H9 (cell line): ENCODE measurements around the gene IQCB1. TPM values are rescaled to one million over a fixed set of nuclear protein-coding genes. Genes with fewer than 3 reads are reported as not detected.

Experiments used
- DNase-seq: peaks from one replicate; pipeline ENCODE4 v3.0.0-alpha.2; 2017
- H2AFZ ChIP-seq: one replicate; pipeline ENCODE4 v1.6.1; 2013; ENCODE audit warnings: mild to moderate bottlenecking, low read length, control low read depth, moderate library complexity
- H2AK5ac ChIP-seq: 2 replicates; pipeline ENCODE4 v1.6.1; 2013; ENCODE audit warnings: low read length, control low read depth, mixed read lengths; ENCODE audit not compliant: insufficient read length
- H2BK120ac ChIP-seq: one replicate; pipeline ENCODE4 v1.6.1; 2013; ENCODE audit warnings: low read depth, mild to moderate bottlenecking, low read length, control low read depth, inconsistent platforms; ENCODE audit not compliant: poor library complexity, severe bottlenecking
- H2BK12ac ChIP-seq: 2 replicates; pipeline ENCODE4 v1.6.1; 2013; ENCODE audit warnings: low read length, control low read depth, mixed read lengths, low read depth; ENCODE audit not compliant: insufficient read length
- H2BK15ac ChIP-seq: 2 replicates; pipeline ENCODE4 v1.6.1; 2013; ENCODE audit warnings: low read depth, low read length, control low read depth
- H2BK20ac ChIP-seq: one replicate; pipeline ENCODE4 v1.6.1; 2013; ENCODE audit warnings: low read depth, mild to moderate bottlenecking, low read length, control low read depth, inconsistent platforms; ENCODE audit not compliant: poor library complexity, severe bottlenecking
- H2BK5ac ChIP-seq: 2 replicates; pipeline ENCODE4 v1.6.1; 2013; ENCODE audit warnings: low read length, control low read depth, mixed read lengths; ENCODE audit not compliant: insufficient read length
- H3K14ac ChIP-seq: 2 replicates; pipeline ENCODE4 v1.6.1; 2013; ENCODE audit warnings: low read length, control low read depth; ENCODE audit not compliant: insufficient read depth
- H3K18ac ChIP-seq: 2 replicates; pipeline ENCODE4 v1.6.1; 2013; ENCODE audit warnings: low read depth, mild to moderate bottlenecking, mixed read lengths, low read length, control low read depth; ENCODE audit not compliant: insufficient read length
- H3K23ac ChIP-seq: 2 replicates; pipeline ENCODE4 v1.6.1; 2013; ENCODE audit warnings: low read length, control low read depth, mixed read lengths, low read depth; ENCODE audit not compliant: insufficient read length
- H3K23me2 ChIP-seq: 2 replicates; pipeline ENCODE4 v1.6.1; 2013; ENCODE audit warnings: low read depth, mild to moderate bottlenecking, mixed read lengths, low read length, control low read depth; ENCODE audit not compliant: insufficient read length, poor library complexity, severe bottlenecking
- H3K27ac ChIP-seq: 2 replicates; pipeline ENCODE4 v1.5.1; 2013; ENCODE audit warnings: low read length, control low read depth, mixed read lengths, low read depth; ENCODE audit not compliant: insufficient read length
- H3K27me3 ChIP-seq: 2 replicates; pipeline ENCODE4 v1.6.1; 2013; ENCODE audit warnings: low read length, control low read depth, inconsistent platforms; ENCODE audit not compliant: insufficient read depth
- H3K4ac ChIP-seq: 2 replicates; pipeline ENCODE4 v1.6.1; 2013; ENCODE audit warnings: low read depth, mild to moderate bottlenecking, control low read depth, inconsistent platforms, low read length, moderate library complexity
- H3K4me1 ChIP-seq: 2 replicates; pipeline ENCODE4 v1.6.1; 2013; ENCODE audit warnings: low read length, control low read depth, inconsistent platforms; ENCODE audit not compliant: insufficient read depth
- H3K4me2 ChIP-seq: 2 replicates; pipeline ENCODE4 v1.6.1; 2013; ENCODE audit warnings: low read length, control low read depth, mixed read lengths; ENCODE audit not compliant: insufficient read length, insufficient read depth
- H3K56ac ChIP-seq: 2 replicates; pipeline ENCODE4 v1.6.1; 2013; ENCODE audit warnings: low read depth, mild to moderate bottlenecking, mixed read lengths, low read length, control low read depth; ENCODE audit not compliant: insufficient read length
- H3K79me1 ChIP-seq: 2 replicates; pipeline ENCODE4 v1.6.1; 2013; ENCODE audit warnings: low read depth, mild to moderate bottlenecking, moderate library complexity, low read length, control low read depth, inconsistent platforms; ENCODE audit not compliant: insufficient read depth, poor library complexity, severe bottlenecking
- H3K79me2 ChIP-seq: 2 replicates; pipeline ENCODE4 v1.6.1; 2013; ENCODE audit warnings: low read length, control low read depth, inconsistent platforms; ENCODE audit not compliant: insufficient read depth
- H3K9ac ChIP-seq: 2 replicates; pipeline ENCODE4 v1.6.1; 2013; ENCODE audit warnings: low read length, control low read depth, mixed read lengths; ENCODE audit not compliant: insufficient read length; ENCODE audit errors: extremely low read depth
- H3K9me3 ChIP-seq: one replicate; pipeline ENCODE4 v1.6.1; 2013; ENCODE audit warnings: low read depth, low read length, inconsistent platforms; ENCODE audit not compliant: control insufficient read depth
- H3T11ph ChIP-seq: one replicate; pipeline ENCODE4 v1.6.1; 2013; ENCODE audit warnings: mild to moderate bottlenecking, low read length, control low read depth, inconsistent platforms
- H4K20me1 ChIP-seq: one replicate; pipeline ENCODE4 v1.6.1; 2013; ENCODE audit not compliant: control insufficient read depth, insufficient read length, insufficient read depth
- H4K5ac ChIP-seq: 2 replicates; pipeline ENCODE4 v1.6.1; 2013; ENCODE audit warnings: low read depth, mild to moderate bottlenecking, mixed read lengths, low read length, control low read depth; ENCODE audit not compliant: insufficient read length
- H4K8ac ChIP-seq: replicated peaks from 2 replicates; pipeline ENCODE4 v1.6.1; 2013; ENCODE audit warnings: low read length, control low read depth, mixed read lengths, low read depth; ENCODE audit not compliant: insufficient read length
- H4K91ac ChIP-seq: 2 replicates; pipeline ENCODE4 v1.6.1; 2013; ENCODE audit warnings: low read depth, mild to moderate bottlenecking, moderate library complexity, mixed read lengths, low read length, control low read depth; ENCODE audit not compliant: insufficient read length
- H3K27ac Mint-ChIP-seq, 3 experiments: 2 replicates in 2 of 3; 3 replicates in 1 of 3; pipeline ENCODE4 v1.8.0; 2020 to 2021; ENCODE audit warnings: mixed read lengths in 3 of 3, mild to moderate bottlenecking in 1 of 3, moderate library complexity in 1 of 3
- H3K27me3 Mint-ChIP-seq: 2 replicates; pipeline ENCODE4 v1.8.0; 2021; ENCODE audit warnings: low read depth, mild to moderate bottlenecking, moderate library complexity, mixed read lengths
- H3K36me3 Mint-ChIP-seq, 3 experiments: 2 replicates in 2 of 3; 3 replicates in 1 of 3; pipeline ENCODE4 v1.8.0; 2020 to 2021; ENCODE audit warnings: low read depth in 3 of 3, mixed read lengths in 3 of 3; ENCODE audit not compliant: insufficient read depth in 1 of 3
- H3K4me1 Mint-ChIP-seq, 2 experiments: 2 replicates each; pipeline ENCODE4 v1.8.0; 2020; ENCODE audit warnings: mixed read lengths in 2 of 2
- H3K4me3 Mint-ChIP-seq, 2 experiments: 2 replicates in 1 of 2; 3 replicates in 1 of 2; pipeline ENCODE4 v1.8.0; 2020 to 2021; ENCODE audit warnings: mild to moderate bottlenecking in 2 of 2, mixed read lengths in 2 of 2, moderate library complexity in 1 of 2
- H3K9me3 Mint-ChIP-seq, 2 experiments: 2 replicates in 1 of 2; 3 replicates in 1 of 2; pipeline ENCODE4 v1.8.0; 2020; ENCODE audit warnings: mild to moderate bottlenecking in 2 of 2, mixed read lengths in 2 of 2, moderate library complexity in 1 of 2
- WGBS: extraction: QIAGEN DNeasy Blood & Tissue Kit; methylation state at CpG from one replicate; pipeline ENCODE4 v1.1.7; 2013; ENCODE audit warnings: missing lambda C conversion rate, low lambda C conversion rate, mixed read lengths; ENCODE audit not compliant: insufficient read length; ENCODE audit errors: extremely low coverage; 5-methylcytosine and 5-hydroxymethylcytosine counted together
- total RNA-seq: library from RNA; stranded (reverse); gene quantifications from 2 replicates; pipeline ENCODE4 v1.2.1, GENCODE V29; 2021
- TF ChIP-seq, protein P1 (sequence below): fragments of 200-600 bp; sonication (generic); conservative IDR thresholded peaks from 3 replicates; pipeline ENCODE4 v1.8.0; 2021; ENCODE audit warnings: antibody characterized with exemption, mild to moderate bottlenecking

Gene IQCB1
- total RNA-seq, 1 experiment from 2014 or later = 35.8 TPM

DNA sequence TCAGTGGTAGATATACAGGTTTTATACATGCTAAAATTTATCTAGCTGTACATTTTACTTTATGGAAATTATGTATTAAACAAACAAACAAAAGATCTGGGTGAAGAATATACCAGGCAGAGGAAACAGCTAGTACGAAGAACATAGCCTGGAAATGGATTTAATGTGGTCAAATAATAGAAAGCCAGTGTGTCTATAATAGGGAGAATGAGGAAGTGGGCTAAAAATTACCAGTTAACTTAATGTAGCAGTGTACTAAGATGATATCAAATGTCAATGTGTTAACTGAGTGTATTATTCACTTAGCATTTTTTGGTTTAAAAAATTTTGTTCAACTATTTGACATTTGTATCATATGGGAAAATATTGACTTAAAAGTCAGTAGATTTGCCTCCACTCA, 36.6 kb upstream of the IQCB1 start:
- H4K20me1 ChIP-seq = no peaks in the 10 kb centered on the region
- no peak overlapping the region for H3K14ac ChIP-seq
- no peak overlapping the region for H3K18ac ChIP-seq
- H4K5ac ChIP-seq = no peak overlapping the region
- no peak overlapping the region for H2BK15ac ChIP-seq
- no peak overlapping the region for H2BK20ac ChIP-seq
- H2BK12ac ChIP-seq = no peak overlapping the region
- H3K9me3 ChIP-seq = no peaks in the 10 kb centered on the region
- H3K23ac ChIP-seq = no peak overlapping the region
- Mint-ChIP-seq H3K36me3 (no peaks in the 10 kb centered on the region; a peak in 1 of 7 replicates), H3K27ac (no peak overlapping the region), H3K9me3 (no peaks in the 10 kb centered on the region), H3K4me1 (no peaks in the 10 kb centered on the region), H3K27me3 (no peaks in the 10 kb centered on the region), H3K4me3 (no peak overlapping the region)
- H3T11ph ChIP-seq = no peak overlapping the region
- TF ChIP-seq, protein P1, sequence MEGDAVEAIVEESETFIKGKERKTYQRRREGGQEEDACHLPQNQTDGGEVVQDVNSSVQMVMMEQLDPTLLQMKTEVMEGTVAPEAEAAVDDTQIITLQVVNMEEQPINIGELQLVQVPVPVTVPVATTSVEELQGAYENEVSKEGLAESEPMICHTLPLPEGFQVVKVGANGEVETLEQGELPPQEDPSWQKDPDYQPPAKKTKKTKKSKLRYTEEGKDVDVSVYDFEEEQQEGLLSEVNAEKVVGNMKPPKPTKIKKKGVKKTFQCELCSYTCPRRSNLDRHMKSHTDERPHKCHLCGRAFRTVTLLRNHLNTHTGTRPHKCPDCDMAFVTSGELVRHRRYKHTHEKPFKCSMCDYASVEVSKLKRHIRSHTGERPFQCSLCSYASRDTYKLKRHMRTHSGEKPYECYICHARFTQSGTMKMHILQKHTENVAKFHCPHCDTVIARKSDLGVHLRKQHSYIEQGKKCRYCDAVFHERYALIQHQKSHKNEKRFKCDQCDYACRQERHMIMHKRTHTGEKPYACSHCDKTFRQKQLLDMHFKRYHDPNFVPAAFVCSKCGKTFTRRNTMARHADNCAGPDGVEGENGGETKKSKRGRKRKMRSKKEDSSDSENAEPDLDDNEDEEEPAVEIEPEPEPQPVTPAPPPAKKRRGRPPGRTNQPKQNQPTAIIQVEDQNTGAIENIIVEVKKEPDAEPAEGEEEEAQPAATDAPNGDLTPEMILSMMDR = no peak
- H2BK120ac ChIP-seq = no peak overlapping the region
- H4K8ac ChIP-seq = no peak overlapping the region
- no peak overlapping the region for H3K4me2 ChIP-seq
- no CpG with 5 or more reads among the region's 1 CpG for WGBS
- H3K27ac ChIP-seq = no peak overlapping the region
- no peak overlapping the region for H3K4ac ChIP-seq
- no peaks in the 10 kb centered on the region for H3K27me3 ChIP-seq
- no peaks in the 10 kb centered on the region for H3K79me1 ChIP-seq
- no peak overlapping the region for H3K9ac ChIP-seq
- H4K91ac ChIP-seq = no peak overlapping the region
- no peaks in the 10 kb centered on the region for H3K79me2 ChIP-seq
- no peak overlapping the region for H2BK5ac ChIP-seq
- H3K4me1 ChIP-seq = no peaks in the 10 kb centered on the region
- H3K56ac ChIP-seq = no peak overlapping the region
- H3K23me2 ChIP-seq = no peaks in the 10 kb centered on the region
- H2AFZ ChIP-seq = no peak overlapping the region
- no peak overlapping the region for H2AK5ac ChIP-seq
- DNase-seq = no peak
